ENCODE results near the gene TGFBR3.

Gene TGFBR3

GRCh38 chr1:91769742-91770141 lies 116.2 kb downstream of the TGFBR3 start:
- TF ChIP-seq TAF1 (IDR thresholded peaks at IDR 0.05; ENCODE audit: borderline replicate concordance, insufficient read depth, low read length) (no peak), POLR2AphosphoS5 (IDR thresholded peaks at IDR 0.05; ENCODE audit: low read depth, low read length) (no peak), FOXP2 (optimal IDR thresholded peaks at IDR 0.05; ENCODE audit: borderline replicate concordance, extremely low read depth, extremely low read length, insufficient read depth) (no peak)
- TF ChIP-seq, protein P1, sequence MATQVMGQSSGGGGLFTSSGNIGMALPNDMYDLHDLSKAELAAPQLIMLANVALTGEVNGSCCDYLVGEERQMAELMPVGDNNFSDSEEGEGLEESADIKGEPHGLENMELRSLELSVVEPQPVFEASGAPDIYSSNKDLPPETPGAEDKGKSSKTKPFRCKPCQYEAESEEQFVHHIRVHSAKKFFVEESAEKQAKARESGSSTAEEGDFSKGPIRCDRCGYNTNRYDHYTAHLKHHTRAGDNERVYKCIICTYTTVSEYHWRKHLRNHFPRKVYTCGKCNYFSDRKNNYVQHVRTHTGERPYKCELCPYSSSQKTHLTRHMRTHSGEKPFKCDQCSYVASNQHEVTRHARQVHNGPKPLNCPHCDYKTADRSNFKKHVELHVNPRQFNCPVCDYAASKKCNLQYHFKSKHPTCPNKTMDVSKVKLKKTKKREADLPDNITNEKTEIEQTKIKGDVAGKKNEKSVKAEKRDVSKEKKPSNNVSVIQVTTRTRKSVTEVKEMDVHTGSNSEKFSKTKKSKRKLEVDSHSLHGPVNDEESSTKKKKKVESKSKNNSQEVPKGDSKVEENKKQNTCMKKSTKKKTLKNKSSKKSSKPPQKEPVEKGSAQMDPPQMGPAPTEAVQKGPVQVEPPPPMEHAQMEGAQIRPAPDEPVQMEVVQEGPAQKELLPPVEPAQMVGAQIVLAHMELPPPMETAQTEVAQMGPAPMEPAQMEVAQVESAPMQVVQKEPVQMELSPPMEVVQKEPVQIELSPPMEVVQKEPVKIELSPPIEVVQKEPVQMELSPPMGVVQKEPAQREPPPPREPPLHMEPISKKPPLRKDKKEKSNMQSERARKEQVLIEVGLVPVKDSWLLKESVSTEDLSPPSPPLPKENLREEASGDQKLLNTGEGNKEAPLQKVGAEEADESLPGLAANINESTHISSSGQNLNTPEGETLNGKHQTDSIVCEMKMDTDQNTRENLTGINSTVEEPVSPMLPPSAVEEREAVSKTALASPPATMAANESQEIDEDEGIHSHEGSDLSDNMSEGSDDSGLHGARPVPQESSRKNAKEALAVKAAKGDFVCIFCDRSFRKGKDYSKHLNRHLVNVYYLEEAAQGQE (IDR thresholded peaks at IDR 0.05; ENCODE audit: insufficient read depth in 1 of 2, low read depth in 2 of 2, low read length in 2 of 2): no peak

DNA sequence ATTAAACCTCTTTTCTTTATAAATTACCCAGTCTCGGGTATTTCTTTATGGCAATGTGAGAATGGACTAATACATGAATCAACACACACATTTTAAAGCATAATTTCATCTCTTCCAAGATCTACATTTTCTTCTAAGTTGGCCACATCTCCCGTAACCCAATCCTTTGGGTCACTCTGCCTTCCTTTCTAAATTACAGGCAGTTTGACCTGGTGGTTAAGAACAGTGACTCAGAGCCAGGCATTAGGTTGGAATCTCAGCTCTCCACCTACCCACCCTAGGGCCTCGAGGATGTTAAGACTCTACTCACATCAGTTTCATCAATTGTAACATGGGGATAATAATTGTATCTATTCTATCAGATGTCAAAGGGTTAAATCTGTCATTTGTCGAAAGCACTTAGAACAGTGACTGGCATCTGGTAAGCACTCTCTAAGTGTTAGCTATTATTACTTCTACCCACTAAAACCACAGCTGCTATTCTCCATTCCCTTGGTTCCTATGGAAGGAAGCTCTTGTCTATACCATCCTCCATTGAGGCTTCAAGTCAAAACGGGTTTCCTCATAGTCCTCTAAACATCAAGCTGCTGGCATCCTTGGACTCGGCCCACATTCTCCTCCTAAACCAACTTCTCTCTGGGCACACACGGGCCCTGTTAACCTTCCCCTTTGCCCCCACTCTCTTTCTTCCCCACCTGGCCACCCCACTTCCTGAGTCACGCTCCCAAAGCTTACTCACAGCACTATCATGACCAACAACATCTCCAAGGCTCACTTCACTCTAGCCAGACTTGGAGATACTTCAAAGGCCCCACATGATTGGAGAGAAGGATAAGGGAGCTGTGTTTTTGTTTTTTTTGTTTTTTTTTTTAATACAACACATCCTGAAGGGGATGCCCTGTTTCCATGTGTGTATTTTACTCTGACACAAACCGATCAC lies 116.9 kb downstream of the TGFBR3 start:
- TF ChIP-seq FOXP2 (optimal IDR thresholded peaks at IDR 0.05; ENCODE audit: borderline replicate concordance, extremely low read depth, extremely low read length, insufficient read depth) (no peak), SIN3A (IDR thresholded peaks at IDR 0.05; ENCODE audit: borderline replicate concordance, insufficient read depth, low read length) (no peak), TAF1 (IDR thresholded peaks at IDR 0.05; ENCODE audit: borderline replicate concordance, insufficient read depth, low read length) (no peak), POLR2AphosphoS5 (IDR thresholded peaks at IDR 0.05; ENCODE audit: low read depth, low read length) (no peak)
- TF ChIP-seq, protein P1 (IDR thresholded peaks at IDR 0.05; ENCODE audit: insufficient read depth in 1 of 2, low read depth in 2 of 2, low read length in 2 of 2): no peak

DNA sequence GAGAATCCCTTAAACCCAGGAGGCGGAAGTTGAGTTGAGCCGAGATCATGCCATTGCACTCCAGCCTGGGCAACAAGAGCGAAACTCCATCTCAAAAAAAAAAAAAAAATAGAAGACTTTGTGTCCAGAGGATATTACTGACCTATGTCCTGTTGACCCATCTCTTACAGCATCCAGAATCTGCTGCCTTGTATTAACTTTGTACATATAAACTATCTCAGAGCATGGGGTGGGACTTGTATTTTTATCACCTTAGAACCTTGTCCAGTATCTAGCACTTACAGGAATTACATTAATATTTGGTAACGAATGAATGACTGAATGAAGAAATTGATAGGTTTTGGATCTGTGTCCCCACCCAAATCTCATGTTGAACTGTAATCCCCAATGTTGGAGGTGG lies 117.8 kb downstream of the TGFBR3 start:
- TF ChIP-seq TAF1 (IDR thresholded peaks at IDR 0.05; ENCODE audit: borderline replicate concordance, insufficient read depth, low read length): no peak
- TF ChIP-seq FOXP2 (optimal IDR thresholded peaks at IDR 0.05; ENCODE audit: borderline replicate concordance, extremely low read depth, extremely low read length, insufficient read depth): no peak
- no peak for TF ChIP-seq POLR2AphosphoS5 (IDR thresholded peaks at IDR 0.05; ENCODE audit: low read depth, low read length)
- no peak for TF ChIP-seq SIN3A (IDR thresholded peaks at IDR 0.05; ENCODE audit: borderline replicate concordance, insufficient read depth, low read length)
- TF ChIP-seq, protein P1 (IDR thresholded peaks at IDR 0.05; ENCODE audit: insufficient read depth in 1 of 2, low read depth in 2 of 2, low read length in 2 of 2): no peak

DNA sequence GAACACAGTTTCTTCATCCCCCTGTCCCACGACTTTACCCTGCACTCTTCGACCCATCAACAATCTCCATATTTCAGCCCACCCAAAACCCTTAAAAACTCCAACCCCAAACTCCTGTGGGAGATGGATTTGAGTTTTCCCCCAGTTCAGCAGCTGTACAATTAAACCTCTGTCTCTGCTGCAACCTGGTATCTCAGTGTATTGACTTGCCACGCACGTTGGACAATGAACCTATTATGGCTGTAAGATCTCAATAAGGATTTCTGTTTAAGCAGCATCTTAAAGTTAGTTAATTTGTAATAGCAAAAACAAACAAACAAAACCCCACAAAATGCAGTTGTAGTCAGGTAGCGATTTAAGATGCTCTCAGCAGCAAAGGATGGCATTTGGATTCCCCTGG lies 119.1 kb downstream of the TGFBR3 start:
- TF ChIP-seq SIN3A (IDR thresholded peaks at IDR 0.05; ENCODE audit: borderline replicate concordance, insufficient read depth, low read length) (no peak), POLR2AphosphoS5 (IDR thresholded peaks at IDR 0.05; ENCODE audit: low read depth, low read length) (no peak), TAF1 (IDR thresholded peaks at IDR 0.05; ENCODE audit: borderline replicate concordance, insufficient read depth, low read length) (no peak), FOXP2 (optimal IDR thresholded peaks at IDR 0.05; ENCODE audit: borderline replicate concordance, extremely low read depth, extremely low read length, insufficient read depth) (no peak)
- TF ChIP-seq, protein P1 (IDR thresholded peaks at IDR 0.05; ENCODE audit: insufficient read depth in 1 of 2, low read depth in 2 of 2, low read length in 2 of 2): no peak
